Thyroid gland (tissue), 4 donors: ENCODE results near the gene CLK2.
"Not testable (repeated sequence)": the region's sequence is repeated elsewhere in the genome, so short reads cannot be mapped to it uniquely, and the experiment has no call there.

Experiments
- POLR2A ChIP-seq, 2 donors: fragments of 450-650 bp; IDR thresholded peaks; one replicate each; pipeline ENCODE4 v1.6.1; 2017; ENCODE audit warnings: antibody characterized with exemption in 2 of 2, mild to moderate bottlenecking in 2 of 2, moderate library complexity in 1 of 2
- TF ChIP-seq, protein P1 (sequence below), 6 experiments: fragments of 200-600 bp in 3 of 6; fragments of 450-650 bp in 3 of 6; sonication (generic) in 3 of 6; IDR thresholded peaks; one replicate each; pipeline ENCODE4 v1.5.1; 2016 to 2019; ENCODE audit warnings: antibody characterized with exemption in 6 of 6, mild to moderate bottlenecking in 2 of 6, inconsistent platforms in 1 of 6, moderate library complexity in 1 of 6

DNA sequence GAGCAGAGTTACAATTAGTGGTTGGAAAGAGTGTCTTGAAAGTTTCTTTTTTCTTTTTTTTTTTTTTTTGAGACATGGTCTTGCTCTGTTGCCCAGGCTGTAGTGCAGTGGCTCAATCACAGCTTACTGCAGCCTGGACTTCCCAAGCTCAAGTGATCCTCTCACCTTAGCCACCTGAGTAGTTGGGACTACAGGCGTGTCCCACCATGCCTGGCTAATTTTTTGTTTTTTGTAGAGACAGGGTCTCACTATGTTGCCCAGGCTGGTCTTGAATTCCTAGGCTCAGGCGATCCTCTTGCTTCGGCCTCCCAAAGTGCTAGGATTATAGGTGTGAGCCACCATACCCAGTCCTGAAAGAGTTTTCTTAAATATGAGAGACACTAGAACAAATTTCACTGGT is 26.5 kb downstream of the CLK2 start:
- TF ChIP-seq, protein P1, sequence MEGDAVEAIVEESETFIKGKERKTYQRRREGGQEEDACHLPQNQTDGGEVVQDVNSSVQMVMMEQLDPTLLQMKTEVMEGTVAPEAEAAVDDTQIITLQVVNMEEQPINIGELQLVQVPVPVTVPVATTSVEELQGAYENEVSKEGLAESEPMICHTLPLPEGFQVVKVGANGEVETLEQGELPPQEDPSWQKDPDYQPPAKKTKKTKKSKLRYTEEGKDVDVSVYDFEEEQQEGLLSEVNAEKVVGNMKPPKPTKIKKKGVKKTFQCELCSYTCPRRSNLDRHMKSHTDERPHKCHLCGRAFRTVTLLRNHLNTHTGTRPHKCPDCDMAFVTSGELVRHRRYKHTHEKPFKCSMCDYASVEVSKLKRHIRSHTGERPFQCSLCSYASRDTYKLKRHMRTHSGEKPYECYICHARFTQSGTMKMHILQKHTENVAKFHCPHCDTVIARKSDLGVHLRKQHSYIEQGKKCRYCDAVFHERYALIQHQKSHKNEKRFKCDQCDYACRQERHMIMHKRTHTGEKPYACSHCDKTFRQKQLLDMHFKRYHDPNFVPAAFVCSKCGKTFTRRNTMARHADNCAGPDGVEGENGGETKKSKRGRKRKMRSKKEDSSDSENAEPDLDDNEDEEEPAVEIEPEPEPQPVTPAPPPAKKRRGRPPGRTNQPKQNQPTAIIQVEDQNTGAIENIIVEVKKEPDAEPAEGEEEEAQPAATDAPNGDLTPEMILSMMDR (IDR thresholded peaks at IDR 0.05) = not testable (repeated sequence)
- TF ChIP-seq POLR2A (IDR thresholded peaks at IDR 0.05) = not testable (repeated sequence)
